ENCODE measurements around the gene C2CD4D.
"Not testable (repeated sequence)": the region's sequence is repeated elsewhere in the genome, so short reads cannot be mapped to it uniquely, and the experiment has no call there.

C2CD4D gene

GRCh38 chr1:151839457-151840403 lies at the start of gene C2CD4D:
Gene C2CD4D, minus strand, starts transcription at chr1:151839820. Its CDS starts 831 bp downstream, at chr1:151838989.
- peak; percentile 74 for DNase-seq

GRCh38 chr1:151888972-151889570 lies 49.5 kb upstream of the C2CD4D start:
- no peak for DNase-seq

- no peak for DNase-seq
Measured at GRCh38 chr1:151887028-151887427, 47.4 kb upstream of the C2CD4D start.

GRCh38 chr1:151885479-151885878 lies 45.9 kb upstream of the C2CD4D start:
- no peak for DNase-seq

GRCh38 chr1:151884879-151885278 lies 45.3 kb upstream of the C2CD4D start:
- not testable (repeated sequence) for DNase-seq

- DNase-seq, result not testable (repeated sequence)
Measured at GRCh38 chr1:151884445-151884844, 44.8 kb upstream of the C2CD4D start.

GRCh38 chr1:151883898-151884297 lies 44.3 kb upstream of the C2CD4D start:
- not testable (repeated sequence) for DNase-seq

- not testable (repeated sequence) for DNase-seq
Measured at GRCh38 chr1:151882918-151883317, 43.3 kb upstream of the C2CD4D start.

- no peak for DNase-seq
Measured at GRCh38 chr1:151882466-151882865, 42.8 kb upstream of the C2CD4D start.

GRCh38 chr1:151881479-151881878 lies 41.9 kb upstream of the C2CD4D start:
- DNase-seq, result no peak

- DNase-seq, result no peak
Measured at GRCh38 chr1:151875419-151876097, 35.9 kb upstream of the C2CD4D start.

GRCh38 chr1:151872776-151873175 lies 33.2 kb upstream of the C2CD4D start:
- not testable (repeated sequence) for DNase-seq

GRCh38 chr1:151871284-151872030 lies 31.8 kb upstream of the C2CD4D start:
- DNase-seq, result no peak

- DNase-seq, result no peak
Measured at GRCh38 chr1:151868486-151868885, 28.9 kb upstream of the C2CD4D start.

- DNase-seq, result no peak
Measured at GRCh38 chr1:151867765-151868411, 28.3 kb upstream of the C2CD4D start.

GRCh38 chr1:151867321-151867720 lies 27.7 kb upstream of the C2CD4D start:
- no peak for DNase-seq

- DNase-seq, result no peak
Measured at GRCh38 chr1:151864411-151864810, 24.8 kb upstream of the C2CD4D start.

GRCh38 chr1:151862604-151863003 lies 23.0 kb upstream of the C2CD4D start:
- DNase-seq, result no peak

GRCh38 chr1:151860504-151861187 lies 21.0 kb upstream of the C2CD4D start:
- no peak for DNase-seq

- DNase-seq, result no peak
Measured at GRCh38 chr1:151859891-151860293, 20.3 kb upstream of the C2CD4D start.

- no peak for DNase-seq
Measured at GRCh38 chr1:151858886-151859665, 19.5 kb upstream of the C2CD4D start.

All from femur (tissue), 1 donor.